NCI-H1436 treated with DMSO at 0.1 percent for 48 hours (cell line): Measurements from ENCODE around the gene FNTB.

Experiments used
- DNase-seq: peaks from one replicate; lab custom pipeline; 2025; lab: John Stamatoyannopoulos, UW

The FNTB gene, protein sequence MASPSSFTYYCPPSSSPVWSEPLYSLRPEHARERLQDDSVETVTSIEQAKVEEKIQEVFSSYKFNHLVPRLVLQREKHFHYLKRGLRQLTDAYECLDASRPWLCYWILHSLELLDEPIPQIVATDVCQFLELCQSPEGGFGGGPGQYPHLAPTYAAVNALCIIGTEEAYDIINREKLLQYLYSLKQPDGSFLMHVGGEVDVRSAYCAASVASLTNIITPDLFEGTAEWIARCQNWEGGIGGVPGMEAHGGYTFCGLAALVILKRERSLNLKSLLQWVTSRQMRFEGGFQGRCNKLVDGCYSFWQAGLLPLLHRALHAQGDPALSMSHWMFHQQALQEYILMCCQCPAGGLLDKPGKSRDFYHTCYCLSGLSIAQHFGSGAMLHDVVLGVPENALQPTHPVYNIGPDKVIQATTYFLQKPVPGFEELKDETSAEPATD

DNA sequence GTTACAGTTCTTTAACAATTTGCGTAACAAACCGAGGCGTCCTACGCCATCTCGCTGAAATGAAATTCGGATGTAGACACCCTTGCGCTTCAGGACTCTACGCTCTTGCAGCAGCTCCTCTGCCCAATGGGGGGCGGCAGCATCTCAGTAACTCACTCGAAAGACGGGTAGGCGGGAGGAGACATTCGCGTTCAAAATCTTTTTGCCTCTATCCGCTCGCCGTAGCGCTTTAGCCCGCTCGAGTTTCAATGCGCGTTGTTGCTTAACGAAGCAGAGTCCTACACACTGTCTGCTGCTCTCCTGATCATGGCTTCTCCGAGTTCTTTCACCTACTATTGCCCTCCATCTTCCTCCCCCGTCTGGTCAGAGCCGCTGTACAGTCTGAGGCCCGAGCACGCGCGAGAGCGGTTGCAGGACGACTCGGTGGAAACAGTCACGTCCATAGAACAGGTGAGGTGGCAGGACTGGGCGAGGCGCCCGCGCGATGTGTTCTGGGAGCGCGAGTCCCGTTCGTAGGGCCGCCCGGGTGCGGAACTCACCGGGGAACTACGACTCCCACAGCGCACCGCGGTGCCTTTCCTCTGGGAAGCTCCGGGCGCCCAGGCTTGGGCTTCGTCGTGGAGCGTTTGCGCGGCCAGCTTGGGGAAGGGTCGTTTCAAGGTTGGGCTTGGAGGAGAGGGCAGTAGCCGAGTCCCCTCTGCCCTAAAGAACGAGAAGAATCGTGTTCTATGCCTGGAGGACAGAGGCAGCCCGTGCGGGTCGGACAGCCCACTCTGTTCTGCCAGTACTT lies at the start of gene FNTB:
TSS of gene FNTB (plus strand) at position 248 of the 790 bp plus-strand sequence. CDS start at position 307, 59 bp downstream.
- peak; percentile 90 for DNase-seq

DNA sequence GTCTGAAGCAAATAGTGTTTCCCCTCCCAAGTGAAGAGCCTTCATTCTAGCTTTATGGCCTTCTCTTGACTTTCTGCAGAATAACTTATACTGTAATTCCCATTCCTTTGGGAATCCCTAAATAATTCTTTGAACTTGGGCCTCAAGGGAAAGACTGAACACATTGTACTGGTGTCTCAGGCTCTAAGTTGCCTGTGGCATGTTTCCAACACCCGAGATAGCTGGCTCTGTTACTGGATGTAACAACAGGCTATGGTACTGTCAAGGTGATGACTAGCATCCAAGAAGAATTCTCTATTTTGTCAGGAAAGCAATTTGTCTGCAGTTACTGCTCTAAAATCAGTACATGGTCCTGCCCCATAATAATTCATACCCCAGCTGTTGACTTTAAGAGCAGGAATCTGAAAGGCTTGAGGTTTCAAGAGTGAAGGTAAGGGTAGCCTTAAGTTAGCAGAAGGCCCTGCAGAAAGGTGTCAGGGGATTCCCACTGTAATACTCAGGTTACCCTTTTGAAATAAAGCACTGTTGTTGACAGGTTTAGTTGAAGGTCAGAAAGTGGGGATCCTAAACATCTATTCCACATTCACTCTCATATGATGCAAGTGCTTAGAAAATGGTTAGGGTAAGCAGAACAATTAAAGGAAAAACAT lies 49.4 kb upstream of the FNTB start:
- DNase-seq = no peak

DNA sequence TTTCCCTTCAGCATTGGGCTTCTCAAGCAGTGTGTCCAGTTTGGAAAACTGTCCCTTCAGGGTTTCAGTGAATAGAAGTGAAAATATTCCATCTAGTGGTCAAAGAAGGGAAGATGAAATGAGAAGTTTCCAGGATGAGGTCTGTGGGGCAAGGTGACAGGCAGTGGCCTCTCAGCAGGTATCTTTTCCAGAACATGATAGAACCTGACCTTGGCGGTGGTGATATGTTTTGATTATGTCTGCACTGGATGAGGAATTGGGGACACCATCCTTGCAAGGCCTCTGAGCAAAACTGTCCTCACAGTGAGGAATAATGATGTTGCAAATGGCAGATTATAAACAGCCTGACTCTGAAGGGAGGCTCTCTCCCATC lies 48.9 kb upstream of the FNTB start:
- DNase-seq = no peak

DNA sequence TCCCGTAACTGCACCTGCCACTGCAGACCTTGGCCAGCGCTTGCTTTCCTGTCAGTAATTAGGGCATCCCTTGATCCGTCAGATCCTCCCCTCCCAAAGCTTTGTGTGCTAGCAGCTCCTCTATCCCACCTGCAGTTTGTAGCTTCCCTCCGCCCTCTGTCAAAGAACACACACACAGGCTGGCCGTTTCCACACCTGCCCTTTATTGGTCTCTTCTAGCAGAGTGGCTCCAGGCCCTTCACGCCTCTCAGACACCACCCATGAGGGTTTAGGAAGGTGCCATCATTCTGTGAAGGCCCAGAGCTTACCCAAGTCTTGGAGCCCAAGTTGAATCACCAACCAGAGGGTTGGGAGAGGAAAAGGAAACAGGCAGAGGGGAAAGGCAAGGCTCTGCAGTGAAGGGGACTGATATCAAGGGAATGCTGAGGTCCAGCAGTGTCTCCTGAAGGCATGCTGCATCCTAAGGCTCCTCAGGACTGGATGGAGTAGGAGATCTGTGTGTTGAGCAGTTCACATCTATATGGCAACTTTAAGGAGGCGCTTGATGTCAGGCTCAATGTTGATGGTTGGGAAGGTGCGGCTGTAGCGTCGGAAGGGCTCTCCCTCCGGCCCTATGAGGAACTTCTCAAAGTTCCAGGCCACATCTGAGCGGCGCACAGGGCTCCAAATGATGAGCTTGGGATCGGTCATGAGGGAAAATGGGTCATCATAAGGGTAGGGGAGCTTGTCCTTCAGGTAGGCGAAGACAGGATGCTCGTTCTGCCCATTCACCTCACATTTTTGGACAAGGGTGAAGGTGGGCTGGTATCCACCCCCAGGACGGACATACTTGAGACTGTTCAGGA lies 47.5 kb upstream of the FNTB start:
- DNase-seq = no peak

DNA sequence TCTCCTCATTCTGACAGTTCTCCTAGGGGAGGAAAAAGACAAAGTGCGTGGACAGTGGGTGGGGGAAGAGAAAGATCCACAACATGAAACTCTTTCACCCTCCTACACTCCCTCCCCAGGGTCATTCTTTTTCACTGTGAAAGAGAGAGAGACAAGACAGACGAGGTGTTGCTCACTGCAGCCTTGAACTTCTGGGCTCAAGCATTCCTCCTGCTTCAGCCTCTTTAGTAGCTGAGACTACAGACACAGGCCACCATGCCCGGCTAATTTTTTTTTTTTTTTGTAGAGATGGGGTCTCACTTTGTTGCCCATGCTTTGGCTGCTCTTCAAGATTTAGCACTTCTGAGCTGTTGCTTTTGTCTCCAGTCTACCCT lies 46.9 kb upstream of the FNTB start:
- no peak for DNase-seq

DNA sequence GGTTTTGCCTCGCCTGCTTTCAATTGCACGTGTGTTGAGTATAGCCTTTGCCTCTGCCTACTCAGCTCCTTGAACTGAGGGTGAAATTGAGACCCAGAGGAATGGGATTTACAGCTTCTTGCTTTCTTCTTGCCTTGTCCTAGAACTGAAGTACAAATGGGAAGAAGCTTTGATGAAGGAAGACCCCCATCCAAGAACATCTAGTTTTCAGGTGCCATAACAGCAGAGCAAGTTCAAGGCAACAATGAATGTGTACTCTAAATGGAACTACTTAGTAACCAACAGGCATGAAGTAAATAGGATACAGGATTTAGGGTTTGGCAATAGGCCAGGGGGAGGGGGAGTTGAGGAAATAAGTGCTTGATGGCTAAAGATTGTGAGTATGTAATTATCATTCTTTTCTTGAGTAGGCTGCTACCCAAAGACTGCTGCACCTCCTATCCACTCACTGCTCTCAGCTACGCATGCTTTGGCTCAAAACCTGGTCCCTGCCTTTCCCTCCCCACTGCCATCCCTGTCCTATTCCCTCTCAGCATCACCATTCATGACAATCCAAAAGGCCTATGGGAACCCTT lies 46.3 kb upstream of the FNTB start:
- no peak for DNase-seq

DNA sequence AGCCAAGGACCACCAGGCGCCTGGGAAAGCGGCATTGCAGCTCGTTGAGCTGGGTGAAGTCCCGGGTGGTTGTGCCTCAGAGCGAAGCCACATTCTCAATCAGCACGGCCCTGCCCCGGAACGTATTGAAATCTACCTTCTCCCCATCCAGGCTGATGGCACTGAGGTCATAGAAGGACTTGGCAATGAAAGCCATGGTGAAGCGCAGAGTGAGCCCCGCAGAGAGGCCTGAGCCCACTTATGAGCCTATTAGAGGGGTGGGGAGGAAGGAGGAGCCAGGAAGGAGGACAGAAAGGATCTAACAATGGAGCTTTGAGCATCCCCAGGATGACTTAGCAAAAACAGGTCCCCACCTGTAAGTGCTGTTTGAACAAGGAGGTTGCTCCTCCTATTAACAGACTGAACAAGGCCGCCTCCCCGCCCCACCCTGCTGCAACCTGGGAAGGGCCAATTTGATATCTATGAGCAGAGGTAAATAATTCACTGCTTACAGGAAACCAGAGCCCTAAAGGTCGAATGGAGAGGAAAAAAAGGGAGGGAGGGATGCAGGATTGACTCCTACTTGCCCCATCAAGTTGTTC lies 44.1 kb upstream of the FNTB start, which contains the start of gene GPX2:
TSS of gene GPX2 (minus strand) at position 215 of the 581 bp plus-strand sequence. CDS start at position 196, 19 bp downstream.
- DNase-seq = peak; percentile 97

DNA sequence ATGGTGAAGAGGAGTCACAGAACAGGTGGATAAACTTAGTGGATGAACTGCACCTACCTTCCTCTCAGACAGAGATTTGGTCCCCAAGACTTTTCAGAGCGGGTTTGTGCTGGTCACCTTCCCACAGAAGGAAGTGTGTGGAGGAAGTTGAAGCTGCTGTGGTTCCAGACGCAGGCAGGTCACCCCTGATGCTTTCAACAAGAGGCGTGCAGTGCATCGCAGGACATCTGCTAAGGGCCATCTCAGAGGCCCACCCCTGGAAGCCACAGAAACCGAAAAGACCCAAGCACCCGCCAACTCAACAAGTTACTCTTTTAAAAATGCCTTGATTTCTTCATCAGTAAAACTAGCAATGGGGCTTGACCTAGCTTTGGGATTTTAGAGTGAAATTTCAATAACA lies 43.1 kb upstream of the FNTB start:
- no peak for DNase-seq

DNA sequence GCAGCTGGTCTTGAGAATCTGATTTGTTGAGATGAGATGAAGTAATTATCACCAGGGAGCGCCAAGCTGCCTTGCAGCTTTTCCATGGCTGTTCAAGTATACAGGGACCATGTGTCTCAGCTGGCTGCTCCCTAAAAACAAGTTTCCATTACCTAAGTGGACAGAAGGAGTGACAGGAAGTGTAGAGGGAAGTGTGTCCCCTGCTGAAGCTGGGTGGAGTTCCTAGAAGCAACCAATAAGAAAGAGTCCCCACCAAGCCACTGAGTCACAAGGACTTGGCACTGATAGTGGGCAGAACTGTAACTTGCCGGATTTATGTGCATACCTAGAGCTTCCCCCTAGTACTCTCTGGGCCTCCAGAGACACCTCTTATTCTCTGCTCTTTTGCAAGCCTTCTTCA lies 42.7 kb upstream of the FNTB start:
- no peak for DNase-seq

DNA sequence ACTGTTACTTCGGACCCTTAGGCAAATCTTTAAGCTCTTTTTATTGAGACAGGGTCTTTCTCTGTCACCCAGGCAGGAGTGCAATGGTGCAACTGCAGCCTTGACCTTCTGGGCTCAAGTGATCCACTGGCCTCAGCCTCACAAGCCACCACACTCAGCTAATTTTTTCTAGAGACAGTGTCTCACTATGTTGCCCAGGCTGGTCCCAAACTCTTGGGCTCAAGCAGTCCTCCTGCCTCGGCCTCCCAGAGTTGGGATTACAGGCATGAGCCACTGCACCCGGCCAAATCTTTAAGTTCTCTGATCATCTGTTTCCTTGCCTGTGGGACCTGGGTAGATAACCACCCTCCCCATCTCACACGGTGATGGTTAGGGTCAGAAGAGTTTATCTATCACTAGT lies 41.8 kb upstream of the FNTB start:
- no peak for DNase-seq

DNA sequence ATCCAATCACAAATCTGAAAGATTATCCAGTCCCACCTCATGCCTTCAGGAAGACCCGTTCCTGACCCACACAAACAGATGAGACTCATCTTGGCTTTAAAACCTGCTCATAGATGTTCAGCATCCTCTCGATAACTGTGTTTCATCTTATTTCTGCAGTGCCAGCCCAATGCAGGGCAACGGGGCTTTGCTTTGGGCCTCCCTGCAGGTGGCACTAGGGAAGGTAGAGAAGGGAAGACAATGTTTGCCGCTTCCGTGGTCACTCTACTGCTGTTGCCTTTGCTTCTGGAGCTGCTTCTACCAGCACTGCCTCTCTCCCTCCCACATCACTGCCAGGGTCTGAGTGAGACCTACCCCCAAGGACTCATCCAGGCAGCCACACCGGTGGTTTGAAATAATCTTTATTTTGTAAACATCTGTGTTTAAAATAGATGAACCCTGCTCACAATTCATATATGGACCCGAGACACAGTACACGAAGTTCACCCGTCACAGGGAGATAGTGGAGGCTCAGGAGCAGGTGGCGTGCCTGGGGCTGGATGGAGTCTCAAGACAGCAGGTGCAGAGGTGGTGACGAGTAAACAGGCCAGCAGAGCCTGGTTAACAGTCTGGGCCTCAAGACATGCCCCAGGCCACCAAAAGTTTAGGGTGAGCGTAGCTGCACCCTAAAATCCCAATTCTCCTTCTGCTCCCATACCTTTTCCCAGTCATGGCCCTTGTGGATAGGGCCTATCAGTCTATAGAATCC lies 41.1 kb upstream of the FNTB start:
- DNase-seq = no peak

DNA sequence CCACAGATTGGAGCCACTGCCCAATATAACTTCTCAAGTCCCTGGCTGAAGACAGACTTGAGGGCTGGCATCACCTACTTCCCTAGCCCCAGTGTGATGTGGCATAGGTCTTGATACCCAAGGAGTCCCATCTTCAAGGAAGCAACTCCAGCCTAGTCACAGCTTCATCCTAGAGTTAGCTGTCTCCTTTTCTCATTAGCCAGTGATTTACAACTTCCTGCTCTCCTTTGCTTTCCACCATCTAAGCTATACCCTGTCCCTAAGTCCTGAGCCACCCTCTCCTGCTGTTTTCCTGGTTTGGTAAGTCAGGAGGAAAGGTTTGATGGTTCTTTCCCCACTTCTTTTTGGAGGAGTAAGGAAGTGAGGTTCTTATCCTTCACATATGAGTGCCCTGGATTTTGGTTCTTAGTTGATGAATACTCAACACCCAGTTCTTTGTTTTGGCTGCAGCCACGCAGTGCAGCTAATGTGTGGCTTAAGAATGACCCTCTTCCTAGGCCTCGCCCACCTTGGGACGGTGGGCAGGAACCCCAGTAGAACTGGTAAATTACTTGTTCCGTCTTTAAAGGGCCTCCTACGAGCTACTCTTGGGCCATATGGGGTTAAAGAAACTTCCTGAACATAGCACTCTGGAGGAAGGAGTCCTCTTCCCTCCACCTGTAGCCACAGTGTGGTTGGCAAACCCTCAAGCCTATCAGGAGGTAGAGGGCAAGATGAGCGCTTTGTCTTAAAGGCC lies 40.2 kb upstream of the FNTB start:
- no peak for DNase-seq

DNA sequence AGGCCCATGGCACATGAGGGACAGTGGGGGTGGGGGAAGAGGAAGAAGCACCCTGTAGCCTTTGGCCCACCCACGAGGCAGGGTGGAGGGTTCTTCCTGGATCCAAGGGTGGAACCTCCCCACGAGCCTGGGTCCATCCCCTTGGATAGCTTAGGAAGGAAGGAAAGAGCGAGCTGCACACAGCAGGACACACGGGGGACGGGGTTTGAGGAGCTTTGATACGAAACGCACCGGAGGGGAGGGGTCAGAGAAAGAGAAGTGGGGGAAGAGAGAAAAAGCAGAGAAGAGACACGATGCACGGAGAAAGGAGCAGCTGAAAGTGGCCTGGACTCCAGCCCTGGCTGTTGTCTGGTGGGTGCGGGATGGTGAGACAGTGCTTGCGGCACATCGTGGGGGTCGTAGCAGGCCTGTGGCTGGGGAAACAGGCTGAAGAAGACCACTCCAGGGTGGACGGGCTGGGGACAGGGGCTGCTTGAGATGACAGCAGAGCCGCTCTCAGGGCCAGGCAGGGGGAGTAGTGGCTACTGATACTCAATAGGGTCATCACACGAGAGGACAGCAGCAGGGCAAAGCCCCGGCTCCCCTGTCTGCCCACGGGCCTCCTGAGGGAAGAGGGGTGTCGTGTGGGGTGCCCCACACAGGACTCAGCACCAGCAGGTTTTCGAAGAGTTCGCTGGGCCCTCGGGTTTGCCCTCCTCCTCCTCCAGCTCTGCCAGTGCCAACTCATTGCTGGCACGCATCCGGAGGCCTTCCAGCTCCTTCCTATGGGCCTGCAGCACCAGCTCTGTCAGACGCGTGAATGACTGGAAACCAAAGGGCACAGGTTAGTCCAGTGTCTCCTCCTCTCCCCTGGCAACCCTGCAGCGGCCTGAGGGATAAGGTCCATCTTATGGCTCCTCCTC lies 38.7 kb upstream of the FNTB start:
- no peak for DNase-seq

DNA sequence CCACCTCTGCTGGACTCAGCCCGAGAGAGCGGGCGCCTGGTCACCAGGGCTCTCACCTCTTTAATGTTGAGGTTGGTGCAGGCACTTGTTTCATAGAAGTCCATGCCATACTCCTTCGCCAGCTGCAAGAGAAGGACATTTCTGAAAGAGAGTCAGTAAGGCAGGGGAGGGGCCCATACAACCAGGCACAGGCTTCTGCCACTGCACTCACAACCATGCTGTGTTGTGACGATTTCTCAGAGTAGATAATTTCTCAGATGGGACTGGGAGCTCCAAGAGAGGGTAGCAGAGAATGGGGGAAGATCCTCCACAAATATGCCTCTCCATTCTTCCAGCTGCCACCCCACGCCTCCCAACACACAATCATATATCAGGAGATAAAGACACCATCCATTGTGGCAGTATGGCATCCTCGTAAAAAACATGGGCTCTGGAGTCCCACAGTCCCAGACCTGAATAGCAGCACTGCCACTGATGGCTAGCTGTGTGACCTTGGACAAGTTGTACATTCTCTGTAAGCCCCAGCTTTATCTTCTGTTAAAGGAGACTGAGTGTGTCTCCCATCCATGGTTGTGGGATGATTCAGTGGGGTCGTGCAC lies 38.0 kb upstream of the FNTB start:
- DNase-seq = no peak

DNA sequence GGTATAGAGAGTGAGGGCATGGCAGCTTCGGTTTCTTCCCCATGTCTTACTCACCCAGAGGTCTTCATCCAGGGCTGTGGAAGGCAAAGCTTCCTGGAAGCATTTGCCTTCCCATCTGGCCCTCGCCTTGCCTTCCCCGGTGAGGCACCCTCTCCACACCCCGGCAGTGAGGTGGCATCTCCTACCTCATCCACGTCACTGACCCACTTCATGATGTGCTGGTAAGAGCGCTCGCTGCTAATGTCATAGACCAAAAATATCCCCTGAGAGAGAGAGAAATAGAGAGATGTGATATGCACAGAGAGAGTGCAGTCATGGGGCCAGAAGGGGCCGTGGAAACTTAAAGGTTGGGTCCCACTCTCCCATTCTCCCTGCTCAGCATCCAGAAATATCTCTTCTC lies 35.8 kb upstream of the FNTB start:
- DNase-seq = no peak

DNA sequence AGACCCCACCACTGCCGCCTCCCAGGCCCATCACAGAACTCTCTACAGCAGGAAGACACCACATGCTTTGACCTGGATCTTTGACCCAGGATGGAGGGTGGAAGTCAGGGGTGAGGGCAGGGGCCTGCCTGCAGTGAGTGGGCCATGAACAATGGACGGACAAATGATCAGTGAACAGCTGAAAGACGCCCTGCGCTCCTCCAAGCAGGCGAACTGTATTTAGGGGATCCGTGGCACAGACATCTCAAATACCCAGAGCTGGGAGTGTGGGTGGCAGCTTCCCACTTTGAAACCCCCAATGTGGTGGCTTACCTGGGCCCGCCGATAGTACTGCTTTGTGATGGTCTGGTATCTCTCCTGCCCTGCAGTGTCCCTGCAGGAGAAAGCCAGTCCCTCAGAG lies 35.4 kb upstream of the FNTB start:
- DNase-seq = no peak

DNA sequence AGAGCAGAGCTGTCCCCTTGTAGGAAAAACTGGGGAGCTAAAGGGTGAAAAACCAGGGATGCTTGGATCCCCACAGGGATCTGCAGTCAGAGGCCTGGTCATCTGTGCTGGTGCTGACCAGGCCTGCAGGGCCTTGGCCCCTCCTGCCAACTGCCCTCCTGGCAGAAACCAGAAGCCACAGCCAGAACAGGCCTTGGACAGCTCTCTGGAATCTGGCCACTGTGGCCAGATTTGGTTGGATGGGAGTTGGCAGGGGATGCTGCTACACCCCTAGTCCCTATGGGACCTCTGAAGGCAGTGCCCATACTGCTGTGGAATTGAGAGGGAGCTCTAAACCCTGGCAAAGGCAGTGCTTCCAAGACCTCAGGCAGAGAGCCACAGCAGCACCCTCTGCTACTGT lies 35.0 kb upstream of the FNTB start:
- DNase-seq = no peak

DNA sequence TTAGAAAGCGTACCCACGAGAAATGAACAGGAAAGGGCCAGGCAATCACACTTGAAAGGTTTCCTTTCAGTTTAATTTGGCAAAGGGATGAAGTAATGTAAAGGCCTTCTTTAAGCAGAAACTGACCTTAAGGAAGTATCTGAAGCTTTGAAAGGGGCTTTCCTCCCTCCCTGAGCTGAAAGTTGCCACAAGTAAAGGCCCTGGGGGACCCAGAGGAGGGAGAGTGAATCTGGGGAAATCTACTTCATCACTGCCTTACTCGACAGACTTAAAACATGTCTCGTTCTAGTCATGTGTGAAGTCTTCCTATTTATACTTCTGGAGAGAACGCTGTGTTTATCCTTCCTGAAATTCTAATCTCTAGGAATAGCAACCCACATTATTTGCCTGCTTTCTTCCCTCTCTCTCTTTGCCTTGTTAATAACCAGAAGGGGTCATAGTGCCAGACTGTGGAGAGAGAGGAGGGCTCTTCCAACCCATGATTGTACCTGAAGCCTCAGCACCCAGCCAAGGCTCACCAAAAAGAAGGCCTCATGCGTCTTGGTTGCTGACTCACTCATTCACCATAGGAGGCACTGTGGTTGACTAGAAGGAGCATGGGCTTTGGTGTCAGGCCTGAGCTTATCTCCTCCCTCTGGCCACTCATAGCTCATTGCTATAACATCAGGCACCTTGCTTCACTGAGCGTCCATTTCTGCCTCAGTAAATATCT lies 33.9 kb upstream of the FNTB start:
- no peak for DNase-seq
